Measurements from ENCODE around the gene PPIE. TPM values are rescaled to one million over a fixed set of nuclear protein-coding genes. Genes with fewer than 3 reads are reported as not detected.

Gene PPIE
- total and polyA plus RNA-seq, 2 of the 8 experiments (the other 6 are each of a cell fraction or from before 2014, with no cell fraction given): 38.9 to 56.1 TPM

DNA sequence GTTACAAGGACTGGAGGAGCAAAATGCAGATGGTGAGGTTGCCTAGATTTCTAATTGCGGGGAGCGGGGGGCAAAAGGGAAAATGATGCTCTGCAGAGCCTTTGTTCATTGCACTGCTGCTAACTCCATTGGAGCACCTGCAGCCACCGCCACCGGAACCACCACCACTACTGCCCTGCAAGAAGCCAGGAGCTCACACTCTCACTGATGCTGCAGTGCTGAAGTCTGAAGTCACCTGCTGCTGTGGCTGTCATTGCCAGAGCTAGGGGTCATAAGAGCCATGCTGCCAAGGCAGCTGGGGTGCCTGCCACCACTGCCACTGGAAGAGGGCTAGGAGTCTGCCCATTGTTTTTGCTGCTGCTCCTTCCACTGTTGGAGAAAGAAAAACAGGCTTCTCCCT is 40.1 kb upstream of the PPIE start (continued):
- TF ChIP-seq SIN3A (conservative IDR thresholded peaks at IDR 0.05 in 1 of 2, IDR thresholded peaks at IDR 0.05 in 1 of 2; ENCODE audit: low read depth in 1 of 2, low read length in 2 of 2) (no peak), RXRA (IDR thresholded peaks at IDR 0.05; ENCODE audit: insufficient read depth, low read depth, low read length) (no peak), HDAC2 (IDR thresholded peaks at IDR 0.05; ENCODE audit: borderline replicate concordance in 1 of 2, low read depth in 2 of 2, low read length in 2 of 2) (no peak), SUZ12 (IDR thresholded peaks at IDR 0.05; ENCODE audit: low read length) (no peak)
